ENCODE measurements around the gene DGKD.

DNA sequence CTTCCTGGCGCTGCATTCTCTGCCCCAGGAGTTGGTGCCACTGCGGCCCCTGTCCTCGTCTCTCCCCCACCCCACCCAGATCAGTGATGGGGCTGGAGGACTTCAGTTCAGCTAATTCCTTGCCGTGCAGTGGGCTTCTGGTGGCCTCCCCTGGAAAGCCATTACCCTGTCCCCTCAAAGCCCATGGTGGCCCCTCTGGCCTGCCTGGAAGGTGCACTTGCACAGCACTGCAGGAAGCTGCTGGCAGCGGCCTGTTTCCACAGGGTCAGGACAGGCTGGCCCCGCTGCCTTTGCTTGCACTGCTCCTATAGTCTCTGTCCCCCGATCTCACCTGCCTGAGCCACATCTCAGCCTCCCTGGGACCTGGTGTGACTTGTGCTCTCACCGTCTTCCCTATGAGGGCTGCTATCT, 107.2 kb downstream of the DGKD start:
- TF ChIP-seq, protein P1, sequence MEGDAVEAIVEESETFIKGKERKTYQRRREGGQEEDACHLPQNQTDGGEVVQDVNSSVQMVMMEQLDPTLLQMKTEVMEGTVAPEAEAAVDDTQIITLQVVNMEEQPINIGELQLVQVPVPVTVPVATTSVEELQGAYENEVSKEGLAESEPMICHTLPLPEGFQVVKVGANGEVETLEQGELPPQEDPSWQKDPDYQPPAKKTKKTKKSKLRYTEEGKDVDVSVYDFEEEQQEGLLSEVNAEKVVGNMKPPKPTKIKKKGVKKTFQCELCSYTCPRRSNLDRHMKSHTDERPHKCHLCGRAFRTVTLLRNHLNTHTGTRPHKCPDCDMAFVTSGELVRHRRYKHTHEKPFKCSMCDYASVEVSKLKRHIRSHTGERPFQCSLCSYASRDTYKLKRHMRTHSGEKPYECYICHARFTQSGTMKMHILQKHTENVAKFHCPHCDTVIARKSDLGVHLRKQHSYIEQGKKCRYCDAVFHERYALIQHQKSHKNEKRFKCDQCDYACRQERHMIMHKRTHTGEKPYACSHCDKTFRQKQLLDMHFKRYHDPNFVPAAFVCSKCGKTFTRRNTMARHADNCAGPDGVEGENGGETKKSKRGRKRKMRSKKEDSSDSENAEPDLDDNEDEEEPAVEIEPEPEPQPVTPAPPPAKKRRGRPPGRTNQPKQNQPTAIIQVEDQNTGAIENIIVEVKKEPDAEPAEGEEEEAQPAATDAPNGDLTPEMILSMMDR (conservative IDR thresholded peaks at IDR 0.05 in 1 of 2, IDR thresholded peaks at IDR 0.05 in 1 of 2; ENCODE audit: low read depth in 1 of 2, low read length in 2 of 2) = no peak
- TF ChIP-seq EZH2 (IDR thresholded peaks at IDR 0.05; ENCODE audit: low read length, missing control alignments) = no peak

Data from fibroblast of lung (primary cell).